Uterus (tissue), 2 donors: ENCODE measurements around the gene ERMP1.

Experiments used
- CTCF ChIP-seq, 4 experiments: fragments of 200-600 bp in 2 of 4; fragments of 450-650 bp in 2 of 4; sonication (generic) in 2 of 4; IDR thresholded peaks; one replicate each; pipeline ENCODE4 v1.5.1; 2016 to 2019; ENCODE audit warnings: antibody characterized with exemption in 4 of 4, mild to moderate bottlenecking in 2 of 4, moderate library complexity in 1 of 4
- POLR2A ChIP-seq, 2 donors: fragments of 450-650 bp; IDR thresholded peaks; one replicate each; pipeline ENCODE4 v1.6.1; 2016; ENCODE audit warnings: antibody characterized with exemption in 2 of 2, mild to moderate bottlenecking in 1 of 2, moderate library complexity in 1 of 2

- no peak for TF ChIP-seq CTCF (IDR thresholded peaks at IDR 0.05)
- no peak for TF ChIP-seq POLR2A (IDR thresholded peaks at IDR 0.05)
Measured at GRCh38 chr9:5864446-5864845, 31.5 kb upstream of the ERMP1 start.
